ENCODE data around the gene GCGR.
A peak's percentile ranks its signal among the peaks of the same experiment; 100 is the strongest.

DNA sequence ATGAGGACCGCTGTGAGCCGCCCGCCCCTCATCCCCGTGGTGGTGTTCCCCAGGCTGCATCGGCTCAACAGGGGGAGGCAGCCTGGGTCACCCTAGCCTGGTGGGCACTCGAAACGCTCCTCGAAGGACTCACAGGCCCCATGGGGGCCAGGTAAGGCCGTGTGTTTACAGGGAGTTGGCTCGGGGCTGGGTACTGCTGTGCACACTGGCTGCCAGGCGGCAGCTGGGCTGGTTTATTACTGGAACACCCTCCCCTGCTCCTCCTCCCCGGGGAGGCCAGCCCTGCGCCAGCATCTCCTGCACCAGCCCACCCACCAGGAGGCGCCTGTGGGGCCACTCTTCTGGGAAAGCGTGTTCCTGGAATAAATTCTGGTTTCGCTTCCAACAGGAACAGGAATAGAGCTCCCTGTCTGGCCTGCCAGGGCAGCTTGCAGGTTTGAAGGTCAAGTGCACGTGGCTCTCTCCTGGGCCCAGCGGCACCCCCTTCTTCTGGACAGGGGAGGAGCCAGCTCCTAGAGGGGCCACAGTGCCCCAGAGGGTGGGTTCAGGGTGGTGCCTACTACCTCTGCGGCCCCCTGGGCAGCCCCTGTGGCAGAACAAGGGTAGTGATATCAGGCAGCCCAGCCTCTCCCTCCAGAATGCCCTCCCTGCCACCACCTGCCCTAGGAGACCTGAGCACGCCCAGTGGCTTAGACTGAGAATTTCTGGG, 17.8 kb downstream of the GCGR start:
- TF ChIP-seq SCRT1 (tag by site-specific recombination; IDR thresholded peaks at IDR 0.05; ENCODE audit: borderline replicate concordance) (no peak), MYNN (tag by site-specific recombination; IDR thresholded peaks at IDR 0.05; ENCODE audit: borderline replicate concordance) (no peak), ZNF529 (tag by site-specific recombination; IDR thresholded peaks at IDR 0.05; ENCODE audit: insufficient replicate concordance) (no peak), ZBTB21 (tag by site-specific recombination; IDR thresholded peaks at IDR 0.05) (no peak), ZNF549 (tag by site-specific recombination; IDR thresholded peaks at IDR 0.05) (no peak), ZNF214 (tag by site-specific recombination; IDR thresholded peaks at IDR 0.05; ENCODE audit: borderline replicate concordance) (no peak), ZBTB1 (tag by site-specific recombination; IDR thresholded peaks at IDR 0.05) (no peak), ZEB2 (tag by site-specific recombination; IDR thresholded peaks at IDR 0.05) (no peak), ZNF837 (tag by site-specific recombination; IDR thresholded peaks at IDR 0.05) (no peak), GLI4 (tag by site-specific recombination; IDR thresholded peaks at IDR 0.05) (no peak)
- TF ChIP-seq, protein P1, sequence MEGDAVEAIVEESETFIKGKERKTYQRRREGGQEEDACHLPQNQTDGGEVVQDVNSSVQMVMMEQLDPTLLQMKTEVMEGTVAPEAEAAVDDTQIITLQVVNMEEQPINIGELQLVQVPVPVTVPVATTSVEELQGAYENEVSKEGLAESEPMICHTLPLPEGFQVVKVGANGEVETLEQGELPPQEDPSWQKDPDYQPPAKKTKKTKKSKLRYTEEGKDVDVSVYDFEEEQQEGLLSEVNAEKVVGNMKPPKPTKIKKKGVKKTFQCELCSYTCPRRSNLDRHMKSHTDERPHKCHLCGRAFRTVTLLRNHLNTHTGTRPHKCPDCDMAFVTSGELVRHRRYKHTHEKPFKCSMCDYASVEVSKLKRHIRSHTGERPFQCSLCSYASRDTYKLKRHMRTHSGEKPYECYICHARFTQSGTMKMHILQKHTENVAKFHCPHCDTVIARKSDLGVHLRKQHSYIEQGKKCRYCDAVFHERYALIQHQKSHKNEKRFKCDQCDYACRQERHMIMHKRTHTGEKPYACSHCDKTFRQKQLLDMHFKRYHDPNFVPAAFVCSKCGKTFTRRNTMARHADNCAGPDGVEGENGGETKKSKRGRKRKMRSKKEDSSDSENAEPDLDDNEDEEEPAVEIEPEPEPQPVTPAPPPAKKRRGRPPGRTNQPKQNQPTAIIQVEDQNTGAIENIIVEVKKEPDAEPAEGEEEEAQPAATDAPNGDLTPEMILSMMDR (tag by site-specific recombination; IDR thresholded peaks at IDR 0.05): peak; percentile 74; the same call in 1 of the 2 replicates
- TF ChIP-seq, protein P2, sequence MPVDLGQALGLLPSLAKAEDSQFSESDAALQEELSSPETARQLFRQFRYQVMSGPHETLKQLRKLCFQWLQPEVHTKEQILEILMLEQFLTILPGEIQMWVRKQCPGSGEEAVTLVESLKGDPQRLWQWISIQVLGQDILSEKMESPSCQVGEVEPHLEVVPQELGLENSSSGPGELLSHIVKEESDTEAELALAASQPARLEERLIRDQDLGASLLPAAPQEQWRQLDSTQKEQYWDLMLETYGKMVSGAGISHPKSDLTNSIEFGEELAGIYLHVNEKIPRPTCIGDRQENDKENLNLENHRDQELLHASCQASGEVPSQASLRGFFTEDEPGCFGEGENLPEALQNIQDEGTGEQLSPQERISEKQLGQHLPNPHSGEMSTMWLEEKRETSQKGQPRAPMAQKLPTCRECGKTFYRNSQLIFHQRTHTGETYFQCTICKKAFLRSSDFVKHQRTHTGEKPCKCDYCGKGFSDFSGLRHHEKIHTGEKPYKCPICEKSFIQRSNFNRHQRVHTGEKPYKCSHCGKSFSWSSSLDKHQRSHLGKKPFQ (tag by site-specific recombination; IDR thresholded peaks at IDR 0.05): no peak
- TF ChIP-seq, protein P3, sequence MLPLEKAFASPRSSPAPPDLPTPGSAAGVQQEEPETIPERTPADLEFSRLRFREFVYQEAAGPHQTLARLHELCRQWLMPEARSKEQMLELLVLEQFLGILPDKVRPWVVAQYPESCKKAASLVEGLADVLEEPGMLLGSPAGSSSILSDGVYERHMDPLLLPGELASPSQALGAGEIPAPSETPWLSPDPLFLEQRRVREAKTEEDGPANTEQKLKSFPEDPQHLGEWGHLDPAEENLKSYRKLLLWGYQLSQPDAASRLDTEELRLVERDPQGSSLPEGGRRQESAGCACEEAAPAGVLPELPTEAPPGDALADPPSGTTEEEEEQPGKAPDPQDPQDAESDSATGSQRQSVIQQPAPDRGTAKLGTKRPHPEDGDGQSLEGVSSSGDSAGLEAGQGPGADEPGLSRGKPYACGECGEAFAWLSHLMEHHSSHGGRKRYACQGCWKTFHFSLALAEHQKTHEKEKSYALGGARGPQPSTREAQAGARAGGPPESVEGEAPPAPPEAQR (tag by site-specific recombination; IDR thresholded peaks at IDR 0.05): no peak
